ENCODE measurements around the gene ZNG1F. TPM values are rescaled to one million over a fixed set of nuclear protein-coding genes. Genes with fewer than 3 reads are reported as not detected.
A peak's percentile ranks its signal among the peaks of the same experiment; 100 is the strongest.
"Not testable (repeated sequence)": the region's sequence is repeated elsewhere in the genome, so short reads cannot be mapped to it uniquely, and the experiment has no call there.

Gene ZNG1F
- total RNA-seq: 10 to 100 TPM in 1 of 2 donors, 1 to 10 TPM in 1; 8.2 to 15.2 TPM

DNA sequence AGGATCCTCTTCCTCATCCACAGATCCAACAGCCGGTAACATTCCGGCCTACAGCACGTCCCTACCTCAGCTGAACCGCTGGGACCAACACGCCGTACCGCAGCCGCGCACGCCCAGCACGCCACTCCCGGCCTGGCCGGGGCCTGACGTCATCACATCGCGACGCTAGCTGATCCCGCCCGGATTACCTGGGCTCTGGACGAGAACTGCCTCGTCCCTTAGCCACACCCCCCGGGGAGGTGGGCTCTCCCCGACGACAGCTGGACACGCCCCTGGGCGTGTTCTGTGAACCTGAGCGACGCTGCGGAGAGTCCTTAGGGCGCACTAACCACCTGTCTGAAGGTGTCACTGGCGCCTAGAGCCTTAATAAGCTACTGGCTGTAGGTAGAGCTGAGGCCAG lies at the start of gene ZNG1F:
ZNG1F (minus strand) TSS at position 101 of the 400 bp plus-strand sequence; CDS start at position 42, 59 bp downstream.
- not testable (repeated sequence) for ATAC-seq (replicated peaks in 1 of 2); DNase-seq; H3K4me3 Mint-ChIP-seq; H3K9me3 Mint-ChIP-seq; H3K27ac Mint-ChIP-seq; H3K27me3 Mint-ChIP-seq (ENCODE audit: low read depth); H3K36me3 Mint-ChIP-seq (ENCODE audit: insufficient read depth in 2 of 2); H3K4me1 Mint-ChIP-seq (ENCODE audit: low read depth)

GRCh38 chr9:41237110-41237749 lies 48.1 kb upstream of the ZNG1F start:
- not testable (repeated sequence) for H3K27ac Mint-ChIP-seq; H3K36me3 Mint-ChIP-seq (ENCODE audit: insufficient read depth in 2 of 2); H3K4me1 Mint-ChIP-seq (ENCODE audit: low read depth); H3K4me3 Mint-ChIP-seq; H3K27me3 Mint-ChIP-seq (ENCODE audit: low read depth); H3K9me3 Mint-ChIP-seq; ATAC-seq (replicated peaks in 1 of 2)
- DNase-seq: peak; percentile 33 to 66

DNA sequence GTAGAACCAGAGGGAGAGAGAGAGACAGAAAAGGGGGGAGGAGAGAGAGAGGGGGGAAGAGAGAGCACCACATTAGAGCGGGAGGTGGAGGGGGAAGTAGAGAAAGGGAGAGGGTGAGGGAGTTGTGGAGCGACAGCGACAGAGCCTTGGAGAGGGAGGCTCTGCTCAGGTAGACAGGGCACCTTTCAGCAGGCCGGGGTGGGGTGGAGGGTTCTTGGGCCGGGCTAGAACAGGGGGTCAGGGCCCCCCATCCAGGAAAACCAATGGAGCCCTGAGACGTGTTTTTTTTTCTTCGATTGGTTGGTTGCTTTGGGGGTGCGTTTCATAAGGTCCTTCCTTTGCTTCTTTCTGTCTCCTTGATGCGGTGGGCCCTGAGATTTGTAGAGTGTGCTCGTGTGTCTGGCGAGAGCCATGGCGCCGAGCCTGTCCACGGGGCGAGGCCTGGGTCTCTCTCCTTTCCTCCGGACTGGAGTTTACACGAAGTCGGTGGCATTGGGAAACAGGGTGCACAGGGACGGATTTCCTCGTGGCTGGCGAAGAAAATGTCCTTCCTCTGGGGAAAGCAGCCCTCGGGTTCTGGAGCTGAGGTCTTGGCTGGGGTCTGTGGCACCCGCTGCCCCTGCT lies 47.5 kb upstream of the ZNG1F start:
- H3K27ac Mint-ChIP-seq: not testable (repeated sequence)

GRCh38 chr9:41234811-41235805 lies 46.0 kb upstream of the ZNG1F start:
- ATAC-seq (replicated peaks in 1 of 2) (peak; percentile 90 to 92), DNase-seq (peak; percentile 55 to 57)
- H3K9me3 Mint-ChIP-seq; H3K36me3 Mint-ChIP-seq (ENCODE audit: insufficient read depth in 2 of 2); H3K4me1 Mint-ChIP-seq (ENCODE audit: low read depth); H3K27me3 Mint-ChIP-seq (ENCODE audit: low read depth); H3K27ac Mint-ChIP-seq: not testable (repeated sequence)
- H3K4me3 Mint-ChIP-seq: peak overlapping the region; percentile 4 to 32

More for the DNA sequence above, 47.5 kb upstream of the ZNG1F start:
- not testable (repeated sequence) for H3K4me3 Mint-ChIP-seq; ATAC-seq (replicated peaks in 1 of 2); H3K27me3 Mint-ChIP-seq (ENCODE audit: low read depth); H3K9me3 Mint-ChIP-seq; H3K4me1 Mint-ChIP-seq (ENCODE audit: low read depth); DNase-seq; H3K36me3 Mint-ChIP-seq (ENCODE audit: insufficient read depth in 2 of 2)

- not testable (repeated sequence) for H3K36me3 Mint-ChIP-seq (ENCODE audit: insufficient read depth in 2 of 2); DNase-seq; H3K4me1 Mint-ChIP-seq (ENCODE audit: low read depth); H3K27me3 Mint-ChIP-seq (ENCODE audit: low read depth); ATAC-seq (replicated peaks in 1 of 2); H3K27ac Mint-ChIP-seq; H3K4me3 Mint-ChIP-seq; H3K9me3 Mint-ChIP-seq
Measured at GRCh38 chr9:41234221-41234620, 45.1 kb upstream of the ZNG1F start.

GRCh38 chr9:41232326-41232725 lies 43.2 kb upstream of the ZNG1F start:
- peak in 1 of 2 donors; percentile 17 for ATAC-seq (replicated peaks in 1 of 2)
- not testable (repeated sequence) for H3K27me3 Mint-ChIP-seq (ENCODE audit: low read depth); H3K27ac Mint-ChIP-seq; H3K36me3 Mint-ChIP-seq (ENCODE audit: insufficient read depth in 2 of 2); H3K4me3 Mint-ChIP-seq; H3K9me3 Mint-ChIP-seq; DNase-seq; H3K4me1 Mint-ChIP-seq (ENCODE audit: low read depth)

- not testable (repeated sequence) for H3K9me3 Mint-ChIP-seq; H3K27me3 Mint-ChIP-seq (ENCODE audit: low read depth); DNase-seq; H3K27ac Mint-ChIP-seq; H3K4me3 Mint-ChIP-seq; ATAC-seq (replicated peaks in 1 of 2); H3K4me1 Mint-ChIP-seq (ENCODE audit: low read depth); H3K36me3 Mint-ChIP-seq (ENCODE audit: insufficient read depth in 2 of 2)
Measured at GRCh38 chr9:41230418-41230817, 41.3 kb upstream of the ZNG1F start.

DNA sequence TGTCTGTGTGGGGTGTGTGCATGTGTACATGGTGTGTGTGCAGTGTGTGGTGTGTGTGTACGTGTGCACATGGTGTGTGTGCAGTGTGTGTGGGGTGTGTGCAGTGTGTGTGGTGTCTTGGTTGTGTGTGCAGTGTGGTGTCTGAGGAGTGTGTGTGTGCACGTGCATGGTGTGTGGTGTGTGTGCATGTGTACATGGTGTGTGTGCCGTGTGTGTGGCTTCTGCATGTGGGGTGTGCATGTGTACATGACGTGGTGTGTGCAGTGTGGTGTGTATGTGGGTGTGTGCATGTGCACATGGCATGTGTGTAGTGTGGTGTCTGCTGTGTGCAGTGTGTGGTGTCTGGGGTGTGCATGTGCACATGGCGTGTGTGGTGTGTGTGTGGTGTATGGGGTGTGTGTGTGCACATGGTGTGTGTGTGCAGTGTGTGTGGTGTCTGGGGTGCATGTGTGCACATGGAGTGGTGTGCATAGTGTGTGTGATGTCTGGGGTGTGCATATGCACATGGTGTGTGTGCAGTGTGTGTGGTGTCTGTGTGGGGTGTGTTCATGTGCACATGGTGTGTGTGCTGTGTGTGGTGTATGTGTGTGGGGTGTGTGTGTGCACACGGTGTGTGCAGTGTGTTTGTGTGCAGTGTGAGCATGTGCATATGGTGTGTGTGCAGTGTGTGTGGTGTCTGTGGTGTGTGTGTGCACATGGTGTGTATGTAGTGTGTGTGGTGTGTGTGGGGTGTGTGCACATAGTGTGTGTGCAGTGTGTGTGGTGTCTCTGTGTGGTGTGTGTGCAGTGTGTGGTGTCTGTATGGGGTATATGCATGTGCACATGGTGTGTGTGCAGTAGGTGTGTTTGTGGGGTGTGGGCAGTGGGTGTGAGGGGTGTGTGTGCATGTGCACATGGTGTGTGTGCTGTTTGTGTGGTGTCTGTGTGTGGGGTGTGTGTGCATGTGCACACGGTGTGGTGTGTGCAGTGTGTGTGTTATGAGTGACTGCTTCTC lies 40.6 kb upstream of the ZNG1F start:
- DNase-seq (peak in 1 of 2 donors; percentile 1), ATAC-seq (replicated peaks in 1 of 2) (peak; percentile 48 to 69)
- Mint-ChIP-seq H3K9me3 (no peaks in the 10 kb centered on the region), H3K4me3 (no peak overlapping the region), H3K27ac (no peak overlapping the region), H3K27me3 (ENCODE audit: low read depth) (no peaks in the 10 kb centered on the region), H3K36me3 (ENCODE audit: insufficient read depth in 2 of 2) (no peaks in the 10 kb centered on the region), H3K4me1 (ENCODE audit: low read depth) (no peaks in the 10 kb centered on the region)

GRCh38 chr9:41219831-41220230 lies 30.7 kb upstream of the ZNG1F start:
- not testable (repeated sequence) for H3K27ac Mint-ChIP-seq; H3K9me3 Mint-ChIP-seq; ATAC-seq (replicated peaks in 1 of 2); H3K27me3 Mint-ChIP-seq (ENCODE audit: low read depth); H3K36me3 Mint-ChIP-seq (ENCODE audit: insufficient read depth in 2 of 2); DNase-seq; H3K4me1 Mint-ChIP-seq (ENCODE audit: low read depth); H3K4me3 Mint-ChIP-seq

GRCh38 chr9:41188439-41188838 lies 678 bp downstream of the ZNG1F start:
- not testable (repeated sequence) for DNase-seq; ATAC-seq (replicated peaks in 1 of 2); H3K4me1 Mint-ChIP-seq (ENCODE audit: low read depth); H3K36me3 Mint-ChIP-seq (ENCODE audit: insufficient read depth in 2 of 2); H3K9me3 Mint-ChIP-seq; H3K4me3 Mint-ChIP-seq; H3K27ac Mint-ChIP-seq; H3K27me3 Mint-ChIP-seq (ENCODE audit: low read depth)

DNA sequence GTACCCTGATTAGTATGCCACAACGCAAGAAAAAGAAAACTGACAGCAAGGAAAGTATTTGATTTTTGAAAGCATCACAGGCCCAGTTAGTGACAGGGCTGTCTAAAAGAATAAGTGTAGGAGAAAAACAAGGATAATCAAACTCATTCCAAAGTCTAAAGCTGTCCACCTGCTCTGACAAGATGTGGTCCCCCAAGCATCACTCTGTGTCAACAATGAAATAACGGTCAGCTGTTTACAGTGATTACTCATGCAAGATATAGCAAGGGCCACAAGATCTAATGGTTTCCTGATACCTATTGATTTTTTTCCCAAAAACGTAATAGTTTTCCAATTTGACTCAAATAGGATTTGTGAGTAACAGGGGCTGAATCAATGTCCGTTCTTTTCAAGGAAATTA lies 14.1 kb downstream of the ZNG1F start:
- not testable (repeated sequence) for H3K27ac Mint-ChIP-seq; H3K4me1 Mint-ChIP-seq (ENCODE audit: low read depth); H3K4me3 Mint-ChIP-seq; H3K36me3 Mint-ChIP-seq (ENCODE audit: insufficient read depth in 2 of 2); DNase-seq; ATAC-seq (replicated peaks in 1 of 2); H3K9me3 Mint-ChIP-seq; H3K27me3 Mint-ChIP-seq (ENCODE audit: low read depth)

- not testable (repeated sequence) for H3K27ac Mint-ChIP-seq; DNase-seq; H3K36me3 Mint-ChIP-seq (ENCODE audit: insufficient read depth in 2 of 2); H3K4me3 Mint-ChIP-seq; H3K27me3 Mint-ChIP-seq (ENCODE audit: low read depth); H3K4me1 Mint-ChIP-seq (ENCODE audit: low read depth); H3K9me3 Mint-ChIP-seq; ATAC-seq (replicated peaks in 1 of 2)
Measured at GRCh38 chr9:41150116-41150515, 39.0 kb downstream of the ZNG1F start.
